ENCODE data around the gene ERG. TPM values are rescaled to one million over a fixed set of nuclear protein-coding genes. Genes with fewer than 3 reads are reported as not detected.

ERG gene
- total and polyA plus RNA-seq, 2 of the 13 experiments (the other 11 are each of a cell fraction or from before 2014, with no cell fraction given): not detected

GRCh38 chr21:38459490-38459889 lies 38.8 kb downstream of the ERG start:
- H3K4me2 ChIP-seq (ENCODE audit: low read depth, low read length): no peak overlapping the region

More at GRCh38 chr21:38459490-38459889, 38.8 kb downstream of the ERG start:
- H3K4me3 ChIP-seq (replicated peaks in 1 of 3; ENCODE audit: insufficient read depth in 1 of 3, low read depth in 2 of 3, low read length in 3 of 3): no peak overlapping the region
- CTCF ChIA-PET (ENCODE audit: low intra/inter-chr PET ratio, low total read pairs): no interaction called here
- POLR2A ChIA-PET: no interaction called here
- no peak overlapping the region for H3K27ac ChIP-seq (ENCODE audit: extremely low read length, insufficient read depth, low read length)
- H3K36me3 ChIP-seq (replicated peaks in 1 of 2; ENCODE audit: control insufficient read depth in 1 of 2, insufficient read depth in 2 of 2, low read length in 2 of 2): no peaks in the 10 kb centered on the region
- FAIRE-seq: no peak
- no peak for DNase-seq (ENCODE audit: low spot score)
- 11% methylated on average over 1 of the region's 1 CpG for WGBS (ENCODE audit: low lambda C conversion rate)
- BruUV-seq (replicated peaks): no TSS peak
- no peak overlapping the region for H2AFZ ChIP-seq (ENCODE audit: low read length)
- H4K20me1 ChIP-seq (ENCODE audit: insufficient read depth, low read length): no peaks in the 10 kb centered on the region
- ATAC-seq: no peak
- intact Hi-C loops (cut with micrococcal nuclease; ENCODE audit: unreplicated experiment) (no loop called here), in situ Hi-C loops (cut with HindIII; ENCODE audit: extremely low pct_ligation_motif_present, low pct_unique_long_range_greater_than_20kb) (no loop called here)
- no peaks in the 10 kb centered on the region for H3K4me1 ChIP-seq (ENCODE audit: insufficient read depth, low read length)
- TF ChIP-seq RNF2 (conservative IDR thresholded peaks at IDR 0.05; ENCODE audit: low read depth): no peak
- TF ChIP-seq KLF9 (CRISPR knock-in tag; IDR thresholded peaks at IDR 0.05; ENCODE audit: low read depth): no peak
- no peak for TF ChIP-seq HIVEP1 (CRISPR knock-in tag; IDR thresholded peaks at IDR 0.05)
- TF ChIP-seq SALL2 (CRISPR knock-in tag; IDR thresholded peaks at IDR 0.05): no peak
- TF ChIP-seq ZNF207 (IDR thresholded peaks at IDR 0.05; ENCODE audit: borderline replicate concordance): no peak
- no peak for TF ChIP-seq BORCS8-MEF2B (CRISPR knock-in tag; IDR thresholded peaks at IDR 0.05)
- no peak for TF ChIP-seq TBX3 (IDR thresholded peaks at IDR 0.05; ENCODE audit: borderline replicate concordance)
- no peak for TF ChIP-seq FOXP4 (CRISPR knock-in tag; IDR thresholded peaks at IDR 0.05)
- TF ChIP-seq U2AF1 (optimal IDR thresholded peaks at IDR 0.05; ENCODE audit: low read depth, low read length): no peak
- TF ChIP-seq ZGPAT (CRISPR knock-in tag; IDR thresholded peaks at IDR 0.05): no peak
- TF ChIP-seq ZNF607 (CRISPR knock-in tag; IDR thresholded peaks at IDR 0.05; ENCODE audit: borderline replicate concordance): no peak
- no peak for TF ChIP-seq ISL2 (CRISPR knock-in tag; IDR thresholded peaks at IDR 0.05)
- no peak for TF ChIP-seq ZNF513 (CRISPR knock-in tag; conservative IDR thresholded peaks at IDR 0.05)
- H3K9ac ChIP-seq (ENCODE audit: insufficient read depth, low read depth, low read length): no peak overlapping the region
- peaks cover 0 to 4% of the 10 kb centered on the region in 2 experiments; a peak in 1 of 5 replicates for H3K27me3 ChIP-seq (ENCODE audit: control insufficient read depth in 1 of 2, insufficient read depth in 2 of 2, low read length in 2 of 2)
- H3K79me2 ChIP-seq (ENCODE audit: insufficient read depth, low read length): no peaks in the 10 kb centered on the region
- no peaks in the 10 kb centered on the region for H3K9me3 ChIP-seq (ENCODE audit: low read length)

Measured in HepG2 (cell line).